CD4-positive, alpha-beta T cell (primary cell): Measurements from ENCODE around the gene ACACA. TPM values are rescaled to one million over a fixed set of nuclear protein-coding genes. Genes with fewer than 3 reads are reported as not detected.

ENCODE experiments used
- ATAC-seq: fragments of 200-7000 bp; cut with Tn5 transposase; one replicate; pipeline ENCODE4 v1.10.0; 2022; ENCODE audit warnings: mild to moderate bottlenecking; ENCODE audit not compliant: poor library complexity
- CTCF ChIA-PET: fragments of 350-600 bp; sonication (Branson Sonifier 250); formaldehyde crosslinking; loops from one replicate; lab custom pipeline; 2021; ENCODE audit warnings: antibody characterized with exemption, inconsistent platforms; lab: Charles Lee
- POLR2A ChIA-PET: fragments of 350-600 bp; sonication (Branson Sonifier 250); formaldehyde crosslinking; loops from one replicate; lab custom pipeline; 2021; ENCODE audit warnings: antibody characterized with exemption, inconsistent platforms; lab: Charles Lee
- DNase-seq, 14 experiments: peaks; one replicate each; pipeline ENCODE4 v3.0.0-alpha.2; 2013 to 2020; ENCODE audit warnings: mixed read lengths in 2 of 14
- H3K27ac ChIP-seq, 2 donors: one replicate each; pipeline versions ENCODE4 v1.5.1 to v1.7.0; 2013; ENCODE audit warnings: low read length in 2 of 2, low read depth in 1 of 2, mild to moderate bottlenecking in 1 of 2
- H3K27me3 ChIP-seq, 2 experiments: 1 replicate in 1 of 2; 2 replicates in 1 of 2; pipeline versions ENCODE4 v1.6.1 to v1.7.0; 2013; ENCODE audit warnings: low read length in 2 of 2, control low read depth in 1 of 2, mild to moderate bottlenecking in 1 of 2, moderate library complexity in 1 of 2; ENCODE audit not compliant: insufficient read depth in 2 of 2, control insufficient read depth in 1 of 2
- H3K36me3 ChIP-seq: one replicate; pipeline ENCODE4 v1.6.1; 2013; ENCODE audit warnings: low read length, control low read depth; ENCODE audit not compliant: insufficient read depth
- H3K4me1 ChIP-seq: one replicate; pipeline ENCODE4 v1.6.1; 2013; ENCODE audit warnings: low read length, control low read depth; ENCODE audit not compliant: insufficient read depth
- H3K4me3 ChIP-seq: one replicate; pipeline ENCODE4 v1.5.1; 2013; ENCODE audit warnings: mild to moderate bottlenecking, low read length, moderate library complexity
- H3K9me3 ChIP-seq, 2 experiments: 1 replicate in 1 of 2; 2 replicates in 1 of 2; pipeline versions ENCODE4 v1.6.1 to v1.7.0; 2013; ENCODE audit warnings: low read length in 2 of 2, mild to moderate bottlenecking in 2 of 2, control low read depth in 1 of 2, moderate library complexity in 1 of 2; ENCODE audit not compliant: control insufficient read depth in 1 of 2, insufficient read depth in 1 of 2
- H3K27ac Mint-ChIP-seq: one replicate; pipeline ENCODE4 v1.8.0; 2020; ENCODE audit warnings: mixed read lengths
- H3K27me3 Mint-ChIP-seq: one replicate; pipeline ENCODE4 v1.8.0; 2021; ENCODE audit warnings: mixed read lengths
- H3K36me3 Mint-ChIP-seq: one replicate; pipeline ENCODE4 v1.8.0; 2021; ENCODE audit warnings: low read depth, mixed read lengths
- H3K4me1 Mint-ChIP-seq: one replicate; pipeline ENCODE4 v1.8.0; 2021; ENCODE audit warnings: low read depth, mixed read lengths
- H3K4me3 Mint-ChIP-seq: one replicate; pipeline ENCODE4 v1.8.0; 2020; ENCODE audit warnings: mild to moderate bottlenecking, mixed read lengths
- H3K9me3 Mint-ChIP-seq: one replicate; pipeline ENCODE4 v1.8.0; 2020; ENCODE audit warnings: mixed read lengths
- CTCF ChIP-seq: fragments of 200-600 bp; IDR thresholded peaks from one replicate; pipeline ENCODE4 v1.8.0; 2022; ENCODE audit warnings: antibody characterized with exemption, mild to moderate bottlenecking
- intact Hi-C, 2 experiments: fragments of 100-400 bp; cut with DNase I in 1 of 2; cut with micrococcal nuclease in 1 of 2; formaldehyde crosslinking; loops; one replicate each; pipeline versions ENCODE4 v1.15.1 to v1.9.0; 2023 to 2025; cut with DNase I, micrococcal nuclease
- total RNA-seq, 174 experiments: library from RNA in 2 of 174; stranded (reverse) in 2 of 174; gene quantifications; one replicate each; pipeline ENCODE4 v1.2.3 and lab custom pipeline; 2021 to 2026

The ACACA gene
- total RNA-seq, 2 experiments from 2014 or later, result 26.0 to 28.9 TPM

DNA sequence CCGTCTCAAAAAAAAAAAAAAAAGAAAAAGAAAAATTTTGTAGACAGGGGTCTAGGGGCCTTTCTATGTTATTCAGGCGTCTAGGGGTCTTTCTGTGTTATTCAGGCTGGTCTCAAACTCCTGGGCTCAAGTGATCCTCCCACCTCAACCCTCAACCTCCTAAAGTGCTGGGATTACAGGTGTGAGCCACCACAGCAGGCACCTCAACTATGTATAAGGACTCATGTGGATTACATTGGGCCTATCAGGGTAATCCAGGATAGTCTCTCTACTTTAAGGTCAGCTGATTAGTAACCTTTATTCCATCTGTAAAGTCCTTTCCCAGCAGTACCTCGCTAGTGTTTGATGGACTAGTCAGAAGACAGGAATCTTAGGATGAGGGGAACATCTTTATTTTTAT lies 22.4 kb upstream of the ACACA start:
- Mint-ChIP-seq H3K4me1 (peaks cover 8% of the 10 kb centered on the region), H3K27me3 (no peaks in the 10 kb centered on the region), H3K9me3 (no peaks in the 10 kb centered on the region), H3K36me3 (peaks cover 71% of the 10 kb centered on the region), H3K4me3 (no peak overlapping the region), H3K27ac (no peak overlapping the region)
- Histone ChIP-seq H3K27me3 (no peaks in the 10 kb centered on the region), H3K9me3 (no peaks in the 10 kb centered on the region), H3K4me1 (no peaks in the 10 kb centered on the region), H3K27ac (no peak overlapping the region), H3K4me3 (no peak overlapping the region), H3K36me3 (peaks cover 63% of the 10 kb centered on the region)
- intact Hi-C loops, result loop anchor here in 1 of 2 experiments (5.0 kb wide), 1 partner anchor 52 kb away; the partner anchor contains the start of gene C17orf78
- no peak for DNase-seq
- no peak for ATAC-seq
- no peak for TF ChIP-seq CTCF
- CTCF ChIA-PET, result no interaction called here
- POLR2A ChIA-PET, result no interaction called here

GRCh38 chr17:37425268-37425667 lies 18.6 kb upstream of the ACACA start:
- Mint-ChIP-seq H3K36me3 (peaks cover 58% of the 10 kb centered on the region), H3K27ac (no peak overlapping the region), H3K9me3 (no peaks in the 10 kb centered on the region), H3K4me3 (no peak overlapping the region), H3K4me1 (peaks cover 7% of the 10 kb centered on the region), H3K27me3 (no peaks in the 10 kb centered on the region)
- POLR2A ChIA-PET, result no interaction called here
- intact Hi-C loops, result loop anchor here in 1 of 2 experiments (5.0 kb wide), 1 partner anchor 48 kb away; the partner anchor contains the start of gene C17orf78
- Histone ChIP-seq H3K36me3 (peaks cover 64% of the 10 kb centered on the region), H3K27me3 (no peaks in the 10 kb centered on the region), H3K9me3 (no peaks in the 10 kb centered on the region), H3K4me3 (no peak overlapping the region), H3K4me1 (no peaks in the 10 kb centered on the region), H3K27ac (no peak overlapping the region)
- ATAC-seq (no peak), DNase-seq (no peak)
- no peak for TF ChIP-seq CTCF
- CTCF ChIA-PET, result no interaction called here

DNA sequence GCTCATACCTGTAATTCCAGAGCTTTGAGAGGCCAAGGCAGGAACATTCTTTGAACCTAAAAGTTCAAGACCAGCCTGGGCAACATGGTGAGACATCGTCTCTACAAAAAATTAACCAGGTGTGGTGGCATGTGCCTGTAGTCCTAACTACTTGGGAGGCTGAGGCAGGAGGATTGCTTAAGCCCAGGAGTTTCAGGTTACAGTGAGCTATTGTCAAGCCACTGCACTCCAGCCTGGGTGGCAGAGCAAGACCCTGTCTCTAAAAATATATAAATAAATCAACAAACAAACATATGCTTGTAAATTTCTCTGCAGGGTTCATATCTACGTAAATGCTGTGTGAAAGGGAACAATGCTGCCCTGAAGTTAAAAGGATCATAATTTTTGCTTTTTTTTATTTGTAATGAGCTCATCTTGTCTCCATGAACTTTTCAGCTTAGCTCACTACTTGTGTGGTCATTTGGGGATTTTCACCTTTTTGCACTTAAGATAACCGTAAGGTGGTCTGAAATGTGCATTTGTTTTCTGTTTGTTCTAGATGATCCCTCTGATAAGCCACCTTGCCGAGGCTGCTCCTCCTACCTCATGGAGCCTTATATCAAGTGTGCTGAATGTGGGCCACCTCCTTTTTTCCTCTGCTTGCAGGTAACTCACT lies 16.5 kb upstream of the ACACA start:
- Histone ChIP-seq H3K27ac (no peak overlapping the region), H3K36me3 (peaks cover 58% of the 10 kb centered on the region), H3K4me1 (no peaks in the 10 kb centered on the region), H3K27me3 (no peaks in the 10 kb centered on the region), H3K4me3 (no peak overlapping the region), H3K9me3 (no peaks in the 10 kb centered on the region)
- intact Hi-C loops, result no loop called here
- DNase-seq (no peak), ATAC-seq (no peak)
- H3K36me3 Mint-ChIP-seq, result peaks cover 60% of the 10 kb centered on the region
- ChIA-PET POLR2A (no interaction called here), CTCF (interaction anchor here (1.1 kb wide), 1 partner anchor 13 kb away, joined by 3 read pairs; no protein-coding TSS in a partner anchor)
- H3K9me3 Mint-ChIP-seq, result no peaks in the 10 kb centered on the region
- H3K4me1 Mint-ChIP-seq, result no peaks in the 10 kb centered on the region
- H3K4me3 Mint-ChIP-seq, result no peak overlapping the region
- H3K27me3 Mint-ChIP-seq, result no peaks in the 10 kb centered on the region
- H3K27ac Mint-ChIP-seq, result no peak overlapping the region
- TF ChIP-seq CTCF, result no peak
